Islet precursor cell (in vitro differentiated cells): ENCODE data around the gene TNFAIP3.
A peak's percentile ranks its signal among the peaks of the same experiment; 100 is the strongest.

ENCODE experiments used
- DNase-seq: peaks from one replicate; pipeline ENCODE4 v3.0.0-alpha.2; 2018

Gene TNFAIP3

DNA sequence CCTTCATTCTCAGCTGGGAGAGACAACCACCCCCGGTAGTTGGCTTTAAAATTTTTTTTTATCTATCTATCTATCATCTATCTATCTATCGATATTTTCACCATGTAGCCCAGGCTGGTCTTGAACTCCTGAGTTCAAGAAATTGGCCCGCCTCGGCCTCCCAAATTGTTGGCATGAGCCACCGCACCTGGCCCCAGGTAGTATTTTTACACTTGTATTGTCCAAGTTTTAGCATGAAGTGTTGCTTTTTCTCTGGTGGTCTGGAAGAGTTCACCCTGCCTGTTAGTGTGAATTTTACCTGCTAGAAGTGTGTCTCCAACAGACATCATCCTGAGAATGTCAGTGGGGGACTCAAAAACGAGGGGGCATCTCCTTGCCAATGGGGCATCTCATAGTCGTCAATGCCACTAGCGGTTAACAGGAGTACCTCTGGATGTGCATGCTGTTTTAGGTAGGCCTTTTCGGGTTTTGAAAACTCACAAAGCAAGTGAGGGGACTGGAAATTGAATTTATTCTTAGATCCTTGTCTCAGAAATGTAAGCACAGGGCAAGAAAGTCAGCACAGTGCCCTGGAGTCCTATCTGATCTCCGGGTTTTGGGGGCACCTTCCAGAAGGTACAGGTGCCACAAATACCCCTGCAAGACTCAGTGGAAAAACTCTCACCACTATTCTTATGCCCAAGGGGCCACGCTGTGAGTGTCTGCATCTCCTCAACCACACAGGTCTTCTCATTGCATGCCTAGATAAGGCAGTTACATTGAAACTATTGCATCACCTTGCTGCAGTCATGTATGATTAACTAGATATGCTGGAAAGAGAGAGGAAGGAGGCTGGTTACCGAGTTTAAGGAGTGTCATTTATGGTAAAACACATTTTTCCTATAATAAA lies 37.1 kb downstream of the TNFAIP3 start:
- no peak for DNase-seq

DNA sequence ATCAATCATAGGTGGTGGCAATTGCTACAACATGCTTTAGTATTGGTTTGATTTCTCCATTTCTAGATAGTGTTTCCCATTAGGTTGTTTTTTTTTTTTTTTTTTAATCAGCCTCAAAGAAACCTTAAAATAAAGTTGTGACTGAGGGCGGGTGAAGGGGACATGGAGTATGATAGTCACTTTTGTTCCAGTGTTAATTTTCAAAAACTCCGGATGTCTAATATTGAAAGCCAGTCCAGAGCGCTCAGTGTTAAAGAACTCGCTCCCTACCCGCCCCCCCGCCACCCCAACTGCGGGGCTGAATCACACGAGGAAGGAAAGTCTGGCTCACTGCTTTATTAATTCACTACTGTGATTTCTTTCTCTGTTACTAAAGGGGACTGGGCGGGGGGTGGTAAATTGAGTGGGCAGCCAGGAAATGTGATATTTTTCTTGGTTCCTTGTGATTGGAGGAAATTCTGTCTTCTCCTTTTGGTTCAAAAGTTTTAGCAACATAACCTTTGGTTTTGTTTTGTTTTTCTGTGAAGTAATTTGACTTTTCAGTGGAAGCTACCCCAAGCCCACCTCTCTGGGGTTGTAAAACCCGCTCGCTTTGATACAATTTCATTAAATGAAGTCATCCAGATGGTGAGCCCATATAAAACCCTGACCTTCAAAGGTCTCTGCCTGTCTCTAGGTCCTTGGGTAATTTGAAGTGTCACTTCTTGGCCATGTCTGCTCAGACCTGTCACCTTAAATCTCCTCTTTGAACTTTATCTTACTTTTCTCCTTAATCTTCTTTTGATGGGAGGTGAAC lies 38.0 kb downstream of the TNFAIP3 start:
- DNase-seq, result no peak

DNA sequence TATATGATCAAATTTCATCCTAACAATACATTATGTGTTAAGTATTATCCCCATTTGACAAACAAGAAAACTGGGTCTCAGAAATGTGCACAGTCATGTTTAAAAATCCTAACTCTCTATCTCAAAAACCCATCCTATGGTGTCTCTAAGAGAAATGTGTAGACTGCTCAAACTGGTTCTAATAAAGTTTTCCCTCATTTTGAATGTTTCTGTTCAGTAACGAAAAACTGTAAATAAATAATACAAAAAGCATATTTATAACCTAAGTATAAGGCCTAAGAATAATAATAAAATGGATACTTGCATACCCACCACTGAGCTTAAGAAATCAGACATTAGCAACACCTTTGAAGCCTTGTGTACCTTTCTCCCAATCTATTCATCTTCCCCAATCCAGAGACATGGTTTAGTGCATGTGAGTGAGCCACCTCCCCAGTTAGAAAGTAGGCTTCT lies 39.0 kb downstream of the TNFAIP3 start:
- DNase-seq, result no peak

DNA sequence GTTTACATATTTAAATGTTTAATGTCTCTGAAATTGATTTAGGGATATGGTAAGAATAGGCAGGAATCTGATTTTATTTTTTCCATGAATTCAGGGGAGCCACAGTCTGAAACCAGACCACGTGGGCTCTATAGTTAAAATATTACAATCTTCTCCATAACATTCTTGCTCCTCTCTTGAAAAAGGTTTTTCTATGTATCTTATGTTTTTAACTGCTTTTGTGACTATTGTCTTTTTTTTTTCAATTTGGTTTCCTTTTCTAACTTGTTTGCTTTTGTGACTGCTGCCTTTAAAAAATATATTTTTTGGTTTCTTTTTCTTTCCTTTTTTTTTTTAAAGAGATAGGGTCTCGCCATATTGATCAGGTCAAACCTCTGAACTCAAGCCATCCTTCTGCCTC lies 40.1 kb downstream of the TNFAIP3 start:
- DNase-seq, result no peak

DNA sequence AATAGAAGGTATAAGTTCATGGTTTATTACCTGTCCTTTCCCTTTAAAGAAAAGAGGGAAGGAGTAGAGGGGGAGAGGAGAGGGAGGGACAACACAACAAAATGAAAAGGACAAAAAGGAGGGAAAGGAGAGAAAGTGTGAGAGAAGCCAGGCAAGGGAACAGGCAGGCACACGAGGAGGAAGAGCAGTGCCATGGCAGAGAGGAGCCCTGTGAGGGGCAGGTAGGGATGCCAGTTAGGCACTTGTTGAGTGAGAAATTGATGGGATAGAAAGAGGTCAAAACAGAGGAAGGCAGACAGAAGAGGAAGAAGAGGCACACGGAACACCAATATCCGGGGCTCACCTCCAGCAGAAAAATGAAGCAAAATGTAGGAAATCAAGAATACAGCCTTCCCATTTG lies 42.5 kb downstream of the TNFAIP3 start:
- DNase-seq, result no peak

DNA sequence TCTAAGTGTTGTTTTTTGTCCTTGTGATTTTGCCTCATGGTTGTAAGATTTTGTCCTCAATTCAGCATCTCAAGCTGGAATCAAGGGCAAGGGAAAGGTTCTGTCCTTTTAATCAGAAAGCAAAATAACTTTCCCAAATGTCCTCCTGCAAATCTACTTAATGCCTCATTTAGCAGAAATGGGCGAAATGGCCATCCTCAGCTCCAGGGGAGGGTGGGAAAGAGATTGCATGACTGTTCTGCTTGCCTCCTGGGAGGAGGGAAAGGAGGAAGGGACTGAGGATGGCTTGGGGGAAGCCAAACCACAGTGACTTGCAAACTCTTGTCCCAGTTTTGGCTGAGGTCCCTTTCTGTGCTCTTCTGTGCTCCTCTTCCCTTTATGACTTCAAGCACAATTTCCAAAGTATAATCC lies 43.4 kb downstream of the TNFAIP3 start:
- DNase-seq, result no peak

DNA sequence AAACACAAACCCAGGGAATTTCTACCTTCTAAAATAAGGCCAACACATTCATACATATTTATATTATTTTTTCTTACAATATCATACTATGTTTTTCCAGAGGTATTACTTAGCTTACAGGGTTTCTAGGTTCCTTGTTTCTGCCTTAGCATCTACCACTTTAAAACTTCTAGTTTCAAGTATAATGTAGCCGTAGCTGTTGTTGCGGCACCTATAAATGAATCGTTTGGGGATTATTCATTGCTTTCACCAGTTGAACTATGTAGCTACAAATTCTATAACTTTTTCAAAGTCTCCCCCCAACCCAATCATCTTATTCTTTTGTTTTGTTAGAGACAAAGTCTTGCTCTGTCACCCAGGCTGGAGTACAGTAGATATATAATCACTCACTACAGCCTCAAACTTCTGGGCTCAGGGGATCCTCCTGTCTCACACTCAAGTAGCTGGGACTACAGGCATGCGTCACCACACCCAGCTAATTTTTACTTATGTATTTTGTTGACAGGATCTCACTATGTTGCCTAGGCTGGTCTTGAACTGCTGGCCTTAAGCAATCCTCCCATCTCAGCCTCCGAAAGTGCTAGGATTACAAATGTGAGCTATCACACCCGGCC lies 43.9 kb downstream of the TNFAIP3 start:
- no peak for DNase-seq

DNA sequence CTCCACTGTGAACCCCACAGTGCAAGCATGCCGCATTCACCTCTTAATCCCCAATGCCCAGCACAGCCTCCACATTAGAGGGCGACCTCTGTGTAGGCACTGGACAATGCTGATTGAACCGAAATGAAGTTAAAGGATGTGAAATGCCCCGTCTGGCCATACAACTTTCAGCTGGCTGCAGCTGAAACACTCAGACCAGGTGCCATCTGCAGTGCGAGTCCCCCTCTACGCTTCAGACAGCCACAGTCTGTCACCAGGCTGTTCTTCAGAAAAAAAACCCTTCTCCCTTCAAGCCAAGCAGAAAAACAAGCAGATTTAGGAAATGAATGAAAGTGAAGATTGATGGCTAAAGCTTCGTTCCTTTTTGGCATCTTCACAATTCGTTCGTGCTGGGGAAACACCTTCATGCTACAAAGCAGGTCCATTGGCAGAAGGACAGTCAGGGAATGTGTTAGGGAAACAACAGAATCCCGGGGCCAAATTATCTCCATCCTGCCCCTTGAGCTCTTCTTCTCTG lies 44.7 kb downstream of the TNFAIP3 start:
- no peak for DNase-seq

DNA sequence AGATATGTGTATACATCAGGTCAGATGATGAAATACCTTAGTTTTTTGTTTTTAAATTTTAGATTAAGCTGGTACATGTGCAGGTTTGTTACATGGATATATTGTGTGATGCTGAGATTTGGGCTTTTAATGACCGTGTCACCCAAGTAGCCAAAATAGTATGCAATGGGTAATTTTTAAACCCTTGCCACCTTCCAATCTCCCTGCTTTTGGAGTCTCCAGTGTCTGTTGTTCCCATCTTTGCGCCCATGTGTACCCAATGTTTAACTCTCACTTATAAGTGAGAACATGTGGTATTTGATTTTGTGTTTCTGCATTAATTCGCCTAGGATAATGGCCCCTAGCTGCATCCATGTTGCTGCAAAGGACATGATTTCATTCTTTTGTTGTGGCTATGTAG lies 45.8 kb downstream of the TNFAIP3 start:
- DNase-seq, result no peak

DNA sequence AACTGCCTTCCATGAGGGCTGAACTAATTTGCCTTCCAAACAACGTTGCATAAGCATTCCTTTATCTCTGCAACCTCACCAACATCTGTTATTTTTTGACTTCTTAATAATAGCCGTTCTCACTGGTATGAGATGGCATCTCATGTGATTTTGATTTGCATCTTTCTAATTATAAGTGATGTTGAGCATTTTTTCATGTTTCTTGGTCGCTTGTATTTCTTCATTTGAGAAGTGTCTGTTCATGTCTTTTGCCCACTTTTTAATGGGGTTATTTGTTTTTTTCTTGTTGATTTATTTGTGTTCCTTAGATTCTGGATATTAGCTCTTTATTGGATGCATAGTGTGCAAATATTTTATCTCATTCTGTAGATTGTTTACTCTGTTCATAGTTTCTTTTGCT lies 46.4 kb downstream of the TNFAIP3 start:
- DNase-seq, result no peak

DNA sequence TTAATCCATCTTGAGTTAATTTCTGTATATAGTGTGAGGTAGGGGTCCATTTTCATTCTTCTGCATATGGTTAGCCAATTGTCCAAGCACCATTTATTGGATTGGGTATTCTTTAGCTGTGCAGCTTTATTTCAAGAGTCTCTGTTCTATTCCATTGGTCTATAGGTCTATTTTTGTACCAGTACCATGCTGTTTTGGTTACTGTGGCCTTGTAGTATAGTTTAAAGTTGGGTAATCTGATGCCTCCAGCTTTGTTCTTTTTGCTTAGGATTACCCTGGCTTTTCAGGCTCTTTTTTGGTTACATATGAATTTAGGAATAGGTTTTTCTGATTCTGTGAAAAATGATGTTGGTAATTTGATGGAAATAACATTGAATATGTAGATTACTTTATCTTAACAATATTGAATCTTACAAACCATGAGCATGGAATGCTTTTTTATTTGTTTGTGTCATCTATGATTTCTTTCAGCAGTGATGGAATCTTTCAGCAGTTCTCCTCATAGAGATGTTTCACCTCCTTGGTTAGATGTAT lies 47.0 kb downstream of the TNFAIP3 start:
- DNase-seq, result no peak

DNA sequence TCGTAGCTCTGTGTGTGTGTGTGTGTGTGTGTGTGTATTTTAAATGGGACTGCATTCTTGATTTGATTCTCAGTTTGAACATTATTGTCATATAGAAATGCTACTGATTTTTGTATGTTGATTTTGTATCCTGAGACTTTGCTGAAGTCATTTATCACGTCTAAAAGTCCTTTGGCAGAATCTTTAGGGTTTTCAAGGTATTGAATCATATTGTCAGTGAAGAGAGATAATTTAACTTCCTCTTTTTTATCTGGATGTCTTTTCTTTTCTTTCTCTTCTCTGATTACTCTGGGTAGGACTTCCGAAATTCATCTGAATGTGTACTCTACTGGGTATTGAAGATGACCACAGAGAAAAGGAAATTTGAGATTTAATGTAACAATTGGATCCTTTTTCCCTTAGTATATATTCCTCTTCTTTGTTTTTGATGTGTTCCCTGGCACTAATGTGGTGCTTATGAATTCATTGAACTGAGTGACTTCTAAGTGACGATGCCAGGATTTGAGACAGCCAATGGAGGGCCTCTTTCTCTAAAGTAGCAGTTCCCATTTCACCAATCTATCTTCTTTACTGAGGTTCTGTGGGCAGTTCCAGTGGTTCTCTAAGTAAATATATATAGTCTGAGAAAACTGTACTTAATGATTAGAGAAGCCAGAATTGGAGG lies 47.6 kb downstream of the TNFAIP3 start:
- DNase-seq, result no peak

DNA sequence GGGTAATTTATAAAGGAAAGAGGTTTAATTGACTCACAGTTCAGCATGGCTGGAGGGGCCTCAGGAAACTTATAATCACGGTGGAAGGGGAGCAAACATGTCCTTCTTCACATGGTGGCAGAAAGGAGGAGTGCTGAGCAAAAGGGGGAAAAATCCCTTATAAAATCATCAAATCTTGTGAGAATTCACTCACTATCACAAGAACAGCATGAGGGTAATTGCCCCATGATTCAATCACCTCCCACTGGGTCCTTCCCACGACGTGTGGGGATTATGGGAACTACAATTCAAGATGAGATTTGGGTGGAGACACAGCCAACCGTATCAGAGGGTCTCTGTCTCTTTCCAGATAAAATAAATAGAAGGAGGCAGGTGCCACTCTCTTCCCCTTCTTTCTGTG lies 48.7 kb downstream of the TNFAIP3 start:
- DNase-seq, result no peak

DNA sequence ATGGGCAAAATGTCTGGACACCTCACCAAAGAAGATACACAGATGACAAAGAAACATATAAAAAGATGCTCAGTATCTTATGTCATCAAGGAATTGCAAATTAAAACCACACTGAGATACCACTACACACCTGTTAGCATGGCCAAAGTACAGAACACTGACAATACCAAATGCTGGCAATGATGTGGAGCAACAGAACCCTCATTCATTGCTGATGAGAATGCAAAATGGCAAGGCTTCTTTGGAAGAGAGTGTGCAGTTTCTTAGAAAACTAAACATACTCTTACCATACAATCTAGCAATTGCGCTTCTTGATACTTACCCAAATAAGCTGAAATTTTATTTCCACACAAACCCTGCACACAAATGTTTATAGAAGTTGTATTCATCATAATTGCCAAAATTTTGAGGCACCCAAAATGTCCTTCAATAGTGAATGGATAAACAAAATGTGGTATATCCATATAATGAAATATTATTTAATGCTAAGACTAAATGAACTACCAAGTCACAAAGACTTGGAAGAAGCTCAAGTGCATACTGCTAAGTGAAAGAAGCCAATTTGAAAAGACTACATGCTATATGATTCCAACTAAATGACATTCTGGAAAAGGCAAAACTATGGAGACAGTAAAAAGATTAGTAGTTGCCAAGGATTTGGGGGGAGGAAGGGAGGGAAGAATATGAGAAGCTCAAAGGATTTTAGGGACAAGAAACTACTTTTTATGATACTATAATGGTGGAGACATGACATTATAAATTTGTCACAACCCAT lies 50.7 kb downstream of the TNFAIP3 start:
- no peak for DNase-seq

DNA sequence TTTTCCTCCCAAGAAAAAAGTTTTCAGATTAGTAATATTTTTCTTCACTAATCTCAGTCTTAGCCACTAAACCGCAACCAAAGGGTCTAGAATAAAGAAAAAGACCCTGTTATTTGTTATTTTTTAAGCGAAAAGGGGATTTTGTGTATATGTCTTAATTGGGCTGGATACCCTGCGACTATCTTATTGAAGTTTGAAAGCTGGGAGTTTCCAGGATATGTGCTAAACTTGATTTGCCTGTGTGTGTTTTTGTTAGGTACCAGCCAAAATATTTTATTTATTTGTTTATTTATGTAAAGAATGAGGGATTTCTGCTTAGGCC lies 52.4 kb downstream of the TNFAIP3 start:
- DNase-seq, result no peak

DNA sequence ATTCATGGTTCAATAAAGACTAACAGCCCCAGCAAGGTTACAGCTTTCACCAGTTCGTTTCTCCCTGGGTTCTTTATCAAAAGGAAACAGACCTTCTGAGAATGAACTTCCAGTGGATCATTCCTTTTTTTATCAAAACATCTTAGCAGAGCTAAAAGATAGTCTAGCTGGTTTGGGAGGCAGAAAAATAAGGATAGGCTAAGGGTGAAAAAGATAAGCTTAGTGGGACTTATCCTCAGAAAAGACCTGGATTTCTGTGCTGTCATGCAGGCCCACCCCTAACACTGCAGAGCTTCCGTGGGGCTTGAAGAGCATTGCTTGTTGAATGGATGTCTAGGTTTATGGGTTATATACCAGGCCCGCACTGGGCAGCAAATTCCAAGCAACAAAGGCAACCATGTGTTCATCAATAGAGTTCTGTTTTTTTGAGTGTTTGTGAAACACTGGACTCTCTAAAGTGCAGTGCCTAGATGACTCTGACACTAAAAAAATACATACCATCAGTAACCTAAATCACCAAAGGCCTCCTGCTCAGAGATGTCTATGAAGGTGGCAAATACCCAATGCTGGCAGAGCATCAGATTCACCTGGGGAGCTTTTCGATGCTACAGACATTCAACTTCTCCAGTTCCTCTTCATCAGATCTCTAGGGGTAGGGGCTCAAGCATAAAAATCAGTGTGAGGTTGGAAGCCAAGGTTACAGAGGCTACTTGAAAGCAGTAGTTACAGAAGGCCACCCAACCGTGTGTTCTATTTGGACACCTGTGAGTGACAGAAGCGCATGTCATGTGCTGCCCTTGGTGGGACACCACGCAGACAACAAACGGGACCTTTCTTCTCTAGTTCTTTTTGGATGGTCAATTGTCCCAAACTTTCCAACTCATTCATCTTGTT lies 53.0 kb downstream of the TNFAIP3 start:
- no peak for DNase-seq

DNA sequence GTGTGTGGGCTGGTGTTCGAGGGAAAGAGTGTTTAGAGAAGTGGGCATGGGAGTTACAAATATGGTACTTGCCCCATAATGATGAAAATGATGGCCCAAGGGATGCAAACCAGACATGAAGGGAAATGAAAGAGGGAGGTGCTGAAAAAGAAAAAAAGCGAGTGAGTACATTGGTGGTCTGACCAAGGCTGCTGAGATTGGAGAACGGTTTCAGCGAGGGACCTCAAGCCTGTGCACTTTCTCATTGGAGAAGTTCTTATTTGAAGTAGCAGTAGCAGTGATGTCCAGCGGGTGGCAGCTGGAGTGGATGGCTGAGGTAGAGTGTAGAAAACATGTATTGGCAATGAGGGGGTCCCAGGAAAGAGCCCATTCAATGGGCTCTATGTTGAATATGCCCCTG lies 54.8 kb downstream of the TNFAIP3 start:
- no peak for DNase-seq

DNA sequence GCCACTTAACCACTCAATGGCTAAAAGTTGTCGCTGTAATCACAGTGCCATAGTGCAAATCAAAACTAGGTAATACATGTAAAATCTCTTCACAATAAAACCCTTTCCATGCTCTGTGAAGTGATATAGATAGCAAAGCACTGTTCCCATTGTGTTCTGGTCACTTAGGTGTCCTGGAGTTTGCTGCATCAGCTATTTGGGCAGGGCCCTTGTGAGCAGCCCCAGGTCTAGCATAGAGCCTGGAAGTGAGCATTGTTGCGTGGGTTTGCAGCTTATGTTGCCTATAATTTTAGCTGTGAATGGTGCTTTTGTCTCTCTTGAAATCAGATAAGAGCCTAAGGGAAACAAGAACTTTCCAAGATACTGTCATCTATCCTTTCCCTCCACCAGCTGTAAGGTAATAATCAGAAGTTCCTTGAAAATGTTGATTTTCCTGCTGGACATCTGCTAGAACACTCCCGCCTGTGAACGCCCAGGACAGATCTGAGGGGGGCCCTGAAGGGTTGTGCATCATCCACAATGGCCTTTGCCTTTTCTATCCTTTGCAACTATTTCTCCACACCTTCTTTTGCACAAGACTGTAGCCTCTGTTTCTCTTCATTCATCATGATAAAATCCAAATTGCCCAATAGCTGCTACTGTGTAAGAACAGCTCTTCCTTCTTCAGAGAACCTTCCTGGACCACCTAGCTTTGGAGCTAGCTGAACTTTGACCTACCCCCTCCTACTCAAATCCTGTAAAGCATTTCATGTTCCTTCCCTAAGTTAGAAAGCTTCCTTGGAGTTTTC lies 57.0 kb downstream of the TNFAIP3 start:
- peak; percentile 82 for DNase-seq

DNA sequence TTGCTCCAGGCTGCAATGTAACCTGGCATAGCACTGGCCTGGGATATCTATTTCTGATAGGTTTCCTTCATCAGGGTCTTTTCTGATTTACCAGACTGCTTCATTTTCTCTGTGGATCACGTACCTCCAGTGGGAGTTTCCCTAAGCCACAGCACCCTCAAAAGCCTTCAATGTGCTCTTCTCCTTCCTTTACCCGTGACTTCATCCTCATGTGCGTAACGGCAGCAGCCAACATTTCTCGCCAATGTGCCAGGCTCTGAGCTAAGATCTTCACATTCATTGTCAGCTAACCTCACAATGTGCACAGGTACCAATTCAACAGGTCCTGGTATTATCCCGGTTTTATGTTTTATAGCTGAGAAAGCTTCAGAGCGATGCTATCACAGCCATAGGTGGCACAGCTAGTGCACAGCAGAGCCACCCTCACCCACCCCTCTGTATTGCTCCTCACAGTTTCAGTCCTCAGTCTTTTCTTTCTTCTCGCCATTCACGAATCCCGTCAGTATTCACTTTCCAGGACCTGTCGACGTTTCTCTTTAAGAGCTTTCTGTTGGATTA lies 58.2 kb downstream of the TNFAIP3 start:
- DNase-seq, result no peak
